ENCODE data around the gene NINL. TPM values are rescaled to one million over a fixed set of nuclear protein-coding genes. Genes with fewer than 3 reads are reported as not detected.
"Not testable (repeated sequence)": the region's sequence is repeated elsewhere in the genome, so short reads cannot be mapped to it uniquely, and the experiment has no call there.

NINL gene
- total RNA-seq, 2 experiments from 2014 or later = 2.2 to 2.5 TPM

DNA sequence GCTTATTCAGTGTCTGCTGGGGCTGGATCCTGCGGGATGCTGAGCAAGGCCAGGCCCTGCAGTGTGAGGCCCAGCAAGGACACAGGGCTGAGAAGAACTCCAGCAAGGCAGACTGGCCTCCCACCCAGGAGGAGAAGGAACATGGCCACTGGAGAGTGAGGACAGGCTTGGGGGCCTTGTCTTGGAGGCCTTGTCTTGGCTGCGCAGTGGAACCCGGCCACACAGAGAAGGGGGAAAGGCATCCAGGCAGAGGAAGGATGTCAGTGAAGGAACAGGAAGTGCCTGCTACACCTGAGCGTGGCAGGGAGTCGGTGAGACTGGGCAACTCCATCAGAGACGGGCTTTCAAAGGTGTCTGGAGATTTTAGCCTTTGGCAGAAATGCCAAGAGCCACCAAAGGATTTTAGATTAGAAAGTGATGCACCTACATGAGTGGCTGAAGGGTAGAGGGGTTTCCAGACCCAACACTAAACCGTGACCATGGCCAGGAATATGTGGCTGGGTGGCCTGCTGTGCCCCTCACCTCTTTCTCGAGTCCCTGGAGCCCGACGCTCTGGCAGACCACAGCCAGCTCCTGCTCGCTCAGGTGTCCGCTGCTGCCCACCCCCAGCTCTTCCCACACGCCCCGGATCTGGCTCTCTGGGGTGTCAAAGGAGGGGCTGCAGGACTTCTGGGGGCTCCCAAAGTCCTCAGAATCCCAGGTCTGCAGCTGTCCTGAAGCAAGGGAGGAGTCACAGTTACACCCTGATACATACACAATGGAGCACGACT lies 80.8 kb downstream of the NINL start:
- no peaks in the 10 kb centered on the region for H3K4me1 Mint-ChIP-seq
- H3K9me3 Mint-ChIP-seq = no peaks in the 10 kb centered on the region
- no peaks in the 10 kb centered on the region for H3K36me3 Mint-ChIP-seq
- no peaks in the 10 kb centered on the region for H3K27me3 Mint-ChIP-seq
- H3K27ac Mint-ChIP-seq = no peak overlapping the region
- no peak overlapping the region for H3K4me3 Mint-ChIP-seq
- POLR2A ChIA-PET = no interaction called here
- DNase-seq (no peak), ATAC-seq (ENCODE audit: low read depth) (no peak)

DNA sequence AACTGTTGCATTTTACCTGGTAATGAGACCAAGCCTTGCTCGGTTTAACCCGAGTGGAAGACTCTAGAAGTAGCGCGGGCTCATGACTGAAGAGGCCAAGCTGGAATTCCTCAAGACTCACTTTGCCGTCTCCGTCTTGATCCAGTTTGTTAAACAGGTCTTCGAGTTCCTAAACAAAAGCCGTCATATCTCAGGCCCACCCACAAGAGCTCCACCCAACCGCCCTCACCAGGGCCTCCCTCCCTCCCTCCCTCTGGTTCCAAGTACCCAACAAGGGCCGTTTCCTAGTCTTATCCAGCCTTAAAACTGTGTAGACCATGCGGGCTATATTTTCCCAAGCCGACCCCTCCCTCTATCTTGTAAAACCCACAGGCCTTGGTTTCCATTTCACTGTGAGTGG lies 81.4 kb downstream of the NINL start:
- Mint-ChIP-seq H3K4me3 (no peak overlapping the region), H3K27me3 (no peaks in the 10 kb centered on the region), H3K36me3 (no peaks in the 10 kb centered on the region), H3K27ac (no peak overlapping the region), H3K9me3 (no peaks in the 10 kb centered on the region), H3K4me1 (no peaks in the 10 kb centered on the region)
- DNase-seq (no peak), ATAC-seq (ENCODE audit: low read depth) (no peak)
- POLR2A ChIA-PET = no interaction called here

DNA sequence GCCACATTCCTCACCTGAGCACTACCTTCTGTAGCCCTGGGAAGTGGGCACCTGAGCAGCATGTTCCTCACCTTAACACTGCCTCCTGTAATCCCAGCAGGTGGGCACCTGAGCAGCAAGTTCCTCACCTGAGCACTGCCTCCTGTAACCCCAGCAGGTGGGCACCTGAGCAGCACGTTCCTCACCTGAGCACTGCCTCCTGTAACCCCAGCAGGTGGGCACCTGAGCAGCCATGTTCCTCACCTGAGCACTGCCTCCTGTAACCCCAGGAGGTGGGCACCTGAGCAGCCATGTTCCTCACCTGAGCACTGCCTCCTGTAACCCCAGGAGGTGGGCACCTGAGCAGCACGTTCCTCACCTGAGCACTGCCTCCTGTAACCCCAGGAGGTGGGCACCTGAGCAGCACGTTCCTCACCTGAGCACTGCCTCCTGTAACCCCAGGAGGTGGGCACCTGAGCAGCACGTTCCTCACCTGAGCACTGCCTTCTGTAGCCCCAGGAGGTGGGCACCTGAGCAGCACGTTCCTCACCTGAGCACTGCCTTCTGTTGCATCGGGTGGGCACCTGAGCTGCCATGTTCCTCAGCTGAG lies 82.2 kb downstream of the NINL start:
- H3K27me3 Mint-ChIP-seq; ATAC-seq (ENCODE audit: low read depth); H3K4me1 Mint-ChIP-seq; H3K27ac Mint-ChIP-seq; POLR2A ChIA-PET; H3K36me3 Mint-ChIP-seq; H3K9me3 Mint-ChIP-seq; DNase-seq; H3K4me3 Mint-ChIP-seq: not testable (repeated sequence)

DNA sequence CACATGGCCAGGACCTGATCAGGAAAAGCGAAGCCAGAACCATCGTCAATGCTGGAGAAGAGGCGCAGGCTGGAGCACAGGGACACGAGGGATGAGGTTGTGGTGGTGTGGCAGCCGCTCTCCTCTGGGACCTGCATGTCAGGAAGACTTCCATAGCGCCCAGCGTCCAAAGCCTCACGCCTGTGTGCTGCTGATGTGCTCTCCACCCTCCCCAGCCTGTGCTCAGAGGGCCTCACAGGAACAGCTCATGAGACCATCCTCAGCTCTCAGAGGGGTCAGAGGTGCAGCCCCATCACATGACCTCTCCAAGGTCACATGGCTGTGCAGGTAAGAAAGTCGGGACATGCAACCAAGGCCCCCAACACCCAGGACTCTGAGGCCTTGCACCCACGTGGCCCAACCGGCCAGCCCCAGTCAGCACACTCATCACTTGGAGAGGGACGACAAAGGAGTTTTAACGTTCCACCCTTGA lies 84.4 kb downstream of the NINL start:
- Mint-ChIP-seq H3K4me3 (no peak overlapping the region), H3K9me3 (no peaks in the 10 kb centered on the region), H3K36me3 (no peaks in the 10 kb centered on the region), H3K27ac (no peak overlapping the region), H3K27me3 (no peaks in the 10 kb centered on the region), H3K4me1 (no peaks in the 10 kb centered on the region)
- POLR2A ChIA-PET = no interaction called here
- DNase-seq = no peak
- no peak for ATAC-seq (ENCODE audit: low read depth)

DNA sequence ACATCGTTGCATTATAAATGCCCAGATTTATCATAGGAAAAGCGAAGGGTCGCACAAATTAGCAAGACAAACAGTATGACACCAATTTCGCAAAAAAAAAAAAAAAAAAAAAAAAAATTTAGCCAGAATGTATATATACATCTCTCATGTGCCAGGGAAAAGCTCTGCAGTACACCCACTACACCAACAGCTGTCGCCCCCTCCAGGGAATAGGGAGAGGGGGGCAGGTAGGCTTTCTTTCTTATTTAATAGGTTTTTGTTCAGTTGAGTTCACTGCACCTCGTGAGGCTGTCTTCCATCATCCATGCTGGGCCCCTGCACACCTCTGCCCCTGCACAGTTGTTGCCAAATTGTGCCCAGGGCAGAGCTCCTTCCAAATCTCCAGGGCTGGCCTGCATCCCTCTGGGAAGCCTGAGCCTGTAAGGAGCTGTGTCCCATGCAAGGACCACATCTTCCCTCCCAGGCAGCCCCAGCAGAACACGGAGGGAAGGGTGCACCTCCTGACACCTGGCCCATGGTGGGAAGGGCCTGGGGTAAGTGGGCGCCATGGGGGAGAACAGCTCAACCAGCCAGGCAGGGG lies 85.4 kb downstream of the NINL start:
- POLR2A ChIA-PET = no interaction called here
- ATAC-seq (ENCODE audit: low read depth) (no peak), DNase-seq (no peak)
- Mint-ChIP-seq H3K27me3 (no peaks in the 10 kb centered on the region), H3K27ac (no peak overlapping the region), H3K4me3 (no peak overlapping the region), H3K4me1 (no peaks in the 10 kb centered on the region), H3K36me3 (no peaks in the 10 kb centered on the region), H3K9me3 (no peaks in the 10 kb centered on the region)

DNA sequence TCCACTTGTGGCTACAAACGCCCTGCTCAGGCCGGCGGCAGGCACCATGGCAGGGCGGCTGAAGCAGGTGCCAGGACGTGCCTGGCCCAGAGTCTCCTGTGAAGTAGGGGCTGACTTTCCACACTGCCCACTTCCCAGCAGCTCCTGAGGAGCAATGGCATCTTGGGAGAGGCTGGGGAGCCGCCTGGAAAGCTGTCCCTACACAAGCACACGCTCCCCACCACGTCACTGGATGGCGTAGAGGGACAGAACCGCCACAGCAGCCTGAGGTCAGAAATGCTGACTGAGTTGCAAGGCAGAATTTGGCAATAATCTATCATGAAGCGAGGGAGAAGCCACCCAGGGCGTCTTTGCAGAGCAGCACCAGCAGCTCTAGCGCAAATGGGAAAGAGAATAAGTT lies 86.3 kb downstream of the NINL start:
- Mint-ChIP-seq H3K4me1 (no peaks in the 10 kb centered on the region), H3K9me3 (no peaks in the 10 kb centered on the region), H3K36me3 (no peaks in the 10 kb centered on the region), H3K27ac (no peak overlapping the region), H3K4me3 (no peak overlapping the region), H3K27me3 (no peaks in the 10 kb centered on the region)
- DNase-seq (no peak), ATAC-seq (ENCODE audit: low read depth) (no peak)
- POLR2A ChIA-PET = no interaction called here

DNA sequence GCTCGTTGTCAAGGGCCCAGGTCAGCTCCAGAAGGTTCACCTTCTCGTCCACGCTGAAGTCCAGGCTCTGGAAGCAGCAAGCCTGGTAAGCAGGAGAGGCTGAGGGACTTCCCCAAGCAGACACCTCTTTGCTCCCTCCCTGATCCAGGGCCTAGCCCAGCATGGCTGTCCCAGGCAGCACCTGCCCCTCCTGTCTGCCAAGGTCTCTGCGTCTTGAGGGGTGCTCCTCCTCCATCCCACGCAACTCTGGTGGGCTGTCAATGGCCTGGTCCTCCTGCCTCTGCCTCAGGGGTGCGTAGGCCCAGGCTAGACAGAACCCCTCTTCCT lies 87.1 kb downstream of the NINL start:
- POLR2A ChIA-PET = no interaction called here
- H3K4me1 Mint-ChIP-seq = no peaks in the 10 kb centered on the region
- no peak overlapping the region for H3K4me3 Mint-ChIP-seq
- DNase-seq (no peak), ATAC-seq (ENCODE audit: low read depth) (no peak)
- H3K27me3 Mint-ChIP-seq = no peaks in the 10 kb centered on the region
- H3K36me3 Mint-ChIP-seq = no peaks in the 10 kb centered on the region
- no peaks in the 10 kb centered on the region for H3K9me3 Mint-ChIP-seq
- H3K27ac Mint-ChIP-seq = no peak overlapping the region

DNA sequence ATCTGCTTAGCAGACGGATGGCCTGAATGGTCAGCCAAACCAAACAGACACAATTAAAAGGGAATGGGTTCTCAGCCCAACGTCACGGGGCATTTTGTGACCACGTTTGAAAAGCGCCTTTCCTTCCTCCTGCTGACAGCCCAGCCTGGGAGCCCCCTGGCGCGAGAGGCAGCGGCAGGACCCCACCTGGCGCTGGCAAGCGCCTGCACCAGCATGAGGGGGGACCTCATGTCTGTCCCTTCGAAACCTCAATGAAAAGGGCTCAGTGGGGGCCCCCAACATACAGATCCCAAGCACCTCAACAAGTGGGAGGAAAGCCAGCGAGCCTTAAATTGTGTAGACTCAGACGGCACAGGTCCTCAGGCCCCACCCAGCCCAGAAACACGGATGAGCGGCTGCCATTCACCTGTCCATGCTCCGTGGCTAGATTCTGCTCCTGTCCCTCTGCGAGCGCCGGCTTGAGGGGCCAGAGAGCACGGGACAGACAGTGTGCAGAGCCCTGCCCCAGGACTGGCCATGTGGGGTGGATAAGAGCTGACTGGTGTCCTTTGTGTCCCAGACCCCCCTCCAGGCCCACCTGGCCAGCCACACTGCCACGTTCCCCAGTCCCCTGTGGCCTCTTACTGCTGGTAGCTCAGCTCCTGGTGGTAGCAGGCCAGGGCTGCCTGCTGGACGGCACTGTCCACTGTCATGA lies 87.6 kb downstream of the NINL start:
- no peak for DNase-seq
- Mint-ChIP-seq H3K27ac (no peak overlapping the region), H3K36me3 (no peaks in the 10 kb centered on the region), H3K9me3 (no peaks in the 10 kb centered on the region), H3K4me1 (no peaks in the 10 kb centered on the region), H3K4me3 (no peak overlapping the region), H3K27me3 (no peaks in the 10 kb centered on the region)
- no peak for ATAC-seq (ENCODE audit: low read depth)
- POLR2A ChIA-PET = no interaction called here

DNA sequence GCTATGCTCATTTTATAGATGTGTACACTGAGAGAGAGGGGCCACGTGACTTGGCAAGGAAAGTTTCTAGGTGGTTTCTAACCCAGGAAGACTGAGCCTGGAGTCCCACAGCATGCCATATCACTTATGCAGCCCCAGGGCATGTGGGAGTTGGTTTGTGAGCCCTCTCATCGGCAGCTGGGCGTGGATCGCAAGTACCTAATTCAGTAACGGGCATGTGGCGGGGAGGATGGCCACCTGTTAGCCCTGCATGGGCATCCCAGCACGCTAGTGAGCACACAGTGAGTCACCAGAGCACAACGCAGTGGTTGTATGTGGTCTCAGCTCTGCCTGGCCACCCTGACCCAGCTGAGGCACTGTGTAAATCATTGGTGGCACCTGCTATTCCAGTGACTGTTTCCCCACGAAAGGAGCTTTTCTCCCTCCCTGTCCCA lies 88.3 kb downstream of the NINL start:
- DNase-seq = no peak

DNA sequence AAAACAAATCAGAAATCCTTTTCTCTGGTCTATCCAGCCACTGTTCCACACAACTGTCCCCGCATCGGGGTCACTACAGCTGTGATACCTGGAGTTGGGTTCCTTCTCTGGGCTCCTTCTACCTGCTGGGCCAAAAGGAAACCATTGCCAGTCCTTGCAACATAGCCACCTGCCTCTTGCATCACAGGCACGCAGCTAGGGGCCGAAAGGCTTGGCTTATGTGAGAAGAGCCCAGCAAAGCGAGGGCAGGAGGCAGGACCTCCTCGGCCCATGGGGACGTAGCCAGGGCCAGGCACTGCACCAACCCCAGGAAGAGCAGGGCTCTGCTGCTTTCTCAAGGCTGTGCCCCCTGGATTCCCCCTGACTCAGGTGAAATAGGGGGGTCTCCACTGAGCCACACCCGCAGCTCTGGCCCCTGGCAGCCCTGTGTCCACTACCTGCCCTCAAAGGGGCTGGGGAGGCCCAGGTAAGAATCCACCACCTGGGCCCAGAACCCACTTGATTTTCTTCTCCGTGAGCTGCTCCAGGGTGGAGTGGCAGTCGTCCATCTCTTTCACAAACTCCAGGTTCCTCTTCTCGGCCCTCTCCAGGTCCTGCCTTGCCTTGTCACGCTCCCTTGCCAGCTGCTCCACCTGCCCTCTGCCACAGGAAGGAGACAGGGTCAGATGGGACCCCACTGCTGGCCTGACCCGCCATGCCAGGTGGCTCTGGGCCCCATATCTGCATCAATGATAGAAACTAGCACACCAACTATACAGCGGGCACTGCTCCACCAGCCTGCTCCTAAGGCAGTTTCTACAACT lies 89.0 kb downstream of the NINL start:
- no peak for DNase-seq

More for the DNA sequence above, 88.3 kb downstream of the NINL start:
- no peak for ATAC-seq (ENCODE audit: low read depth)
- H3K36me3 Mint-ChIP-seq = no peaks in the 10 kb centered on the region
- POLR2A ChIA-PET = no interaction called here
- H3K9me3 Mint-ChIP-seq = no peaks in the 10 kb centered on the region
- no peak overlapping the region for H3K27ac Mint-ChIP-seq
- no peaks in the 10 kb centered on the region for H3K4me1 Mint-ChIP-seq
- H3K4me3 Mint-ChIP-seq = no peak overlapping the region
- no peaks in the 10 kb centered on the region for H3K27me3 Mint-ChIP-seq

DNA sequence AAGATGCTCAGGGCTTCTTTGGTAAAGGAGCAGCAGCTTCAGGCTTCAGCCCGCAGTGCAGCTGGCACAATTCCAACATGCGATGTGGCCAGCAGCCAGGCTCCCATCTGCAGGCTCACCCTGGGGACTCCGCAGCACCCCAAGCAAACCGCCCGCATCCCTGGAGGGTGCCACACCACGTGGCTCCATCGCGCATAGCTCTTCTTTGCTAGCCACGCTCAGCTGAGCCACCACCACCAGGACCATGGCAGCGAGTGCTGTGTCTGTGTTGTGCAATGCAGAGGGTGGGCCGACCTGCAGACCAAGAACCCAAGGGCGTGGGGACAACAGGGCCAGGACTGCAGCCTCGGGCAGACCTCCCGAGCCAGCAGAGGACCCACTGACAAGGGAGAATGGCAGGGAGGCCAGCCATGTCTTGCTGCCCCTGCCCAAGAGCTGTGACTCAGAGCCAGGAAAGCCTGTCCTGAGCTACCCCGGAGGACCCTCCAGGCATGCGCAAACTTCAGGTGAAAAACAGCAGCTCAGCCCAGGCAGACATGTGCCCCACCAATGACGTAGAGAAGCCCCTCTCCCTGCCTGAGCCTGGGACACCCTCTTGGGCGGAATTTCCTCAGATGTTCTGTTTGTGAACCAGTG lies 90.0 kb downstream of the NINL start:
- H3K36me3 Mint-ChIP-seq = no peaks in the 10 kb centered on the region
- no peaks in the 10 kb centered on the region for H3K27me3 Mint-ChIP-seq
- POLR2A ChIA-PET = no interaction called here
- H3K27ac Mint-ChIP-seq = no peak overlapping the region
- no peaks in the 10 kb centered on the region for H3K9me3 Mint-ChIP-seq
- H3K4me1 Mint-ChIP-seq = no peaks in the 10 kb centered on the region
- no peak for DNase-seq
- ATAC-seq (ENCODE audit: low read depth) = no peak
- H3K4me3 Mint-ChIP-seq = no peak overlapping the region

More for the DNA sequence above, 89.0 kb downstream of the NINL start:
- Mint-ChIP-seq H3K27ac (no peak overlapping the region), H3K36me3 (no peaks in the 10 kb centered on the region), H3K4me3 (no peak overlapping the region), H3K27me3 (no peaks in the 10 kb centered on the region), H3K4me1 (no peaks in the 10 kb centered on the region), H3K9me3 (no peaks in the 10 kb centered on the region)
- ATAC-seq (ENCODE audit: low read depth) = no peak
- POLR2A ChIA-PET = no interaction called here

DNA sequence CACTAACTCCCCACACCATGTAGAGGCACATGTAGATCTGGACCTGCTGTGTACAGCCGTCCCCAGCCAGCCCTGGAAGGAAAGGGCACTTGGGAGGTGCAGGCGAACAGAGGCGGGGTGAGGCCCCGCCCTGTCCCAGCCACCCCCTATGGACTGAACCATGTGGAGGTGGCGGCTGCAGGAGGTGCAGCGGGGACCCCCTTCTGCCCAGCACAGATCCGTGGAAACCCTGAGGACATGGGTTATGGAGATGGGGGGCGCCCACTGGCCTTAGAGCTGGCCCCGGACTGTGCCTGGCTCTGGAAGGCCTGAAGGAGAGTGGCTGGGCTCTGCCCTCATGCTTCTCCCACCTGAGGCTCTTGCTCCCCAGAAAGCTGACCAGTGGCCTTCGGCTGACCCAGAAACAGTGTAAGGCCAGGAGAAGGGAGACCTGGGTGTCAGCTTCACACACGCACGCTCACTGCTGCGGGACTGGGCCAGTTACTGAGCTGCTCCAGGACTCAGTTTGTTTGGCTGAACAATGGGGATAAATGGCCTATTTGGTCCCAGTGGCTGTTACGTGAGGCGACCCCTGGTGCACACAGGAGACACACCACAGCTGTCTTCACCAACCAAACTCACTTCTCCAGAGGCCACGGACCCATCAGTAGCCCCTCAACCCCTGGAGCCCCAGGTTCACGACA lies 90.7 kb downstream of the NINL start:
- H3K4me1 Mint-ChIP-seq = no peaks in the 10 kb centered on the region
- no peak for ATAC-seq (ENCODE audit: low read depth)
- no peak for DNase-seq

More for the DNA sequence above, 90.7 kb downstream of the NINL start:
- Mint-ChIP-seq H3K4me3 (no peak overlapping the region), H3K36me3 (no peaks in the 10 kb centered on the region), H3K27me3 (no peaks in the 10 kb centered on the region), H3K27ac (no peak overlapping the region), H3K9me3 (no peaks in the 10 kb centered on the region)
- POLR2A ChIA-PET = no interaction called here
